PC-9 (cell line): ENCODE data around the gene SEMA6A. TPM values are rescaled to one million over a fixed set of nuclear protein-coding genes. Genes with fewer than 3 reads are reported as not detected.

ENCODE experiments used
- BruUV-seq: library from RNA; stranded (reverse); fragments of 400-500 nt; replicated peaks from 2 replicates; lab custom pipeline; 2021; lab: Mats Ljungman, UMichigan
- CTCF ChIA-PET: fragments of 300-600 bp; sonication (Branson Sonifier 250); formaldehyde crosslinking; loops from one replicate; lab custom pipeline; 2022; ENCODE audit warnings: antibody characterized with exemption; lab: Charles Lee
- POLR2A ChIA-PET: fragments of 300-600 bp; sonication (Branson Sonifier 250); formaldehyde crosslinking; loops from one replicate; lab custom pipeline; 2022; ENCODE audit warnings: antibody characterized with exemption; ENCODE audit not compliant: unreplicated experiment; lab: Charles Lee
- DNase-seq, 2 experiments: peaks; one replicate each; pipeline versions ENCODE4 v3.0.0 to v3.0.0-alpha.2; 2015 to 2022; ENCODE audit warnings: mixed read lengths in 1 of 2
- H2AFZ ChIP-seq: fragments of 200-600 bp; sonication (generic); 2 replicates; pipeline ENCODE4 v1.8.1; 2017; ENCODE audit warnings: antibody characterized with exemption
- H3F3A ChIP-seq: fragments of 200-600 bp; sonication (generic); 2 replicates; pipeline ENCODE4 v1.8.1; 2017; ENCODE audit warnings: antibody characterized with exemption, mild to moderate bottlenecking, low read depth; ENCODE audit not compliant: insufficient read depth
- H3K27ac ChIP-seq: fragments of 200-600 bp; sonication (generic); 2 replicates; pipeline ENCODE4 v1.6.1; 2016; ENCODE audit warnings: mixed run types
- H3K27me3 ChIP-seq: fragments of 200-600 bp; sonication (generic); 2 replicates; pipeline ENCODE4 v1.6.1; 2016; ENCODE audit warnings: low read depth, mixed run types; ENCODE audit not compliant: insufficient read depth
- H3K36me3 ChIP-seq: fragments of 200-600 bp; sonication (generic); 2 replicates; pipeline ENCODE4 v1.6.1; 2016; ENCODE audit warnings: low read depth, mixed run types
- H3K4me1 ChIP-seq: fragments of 200-600 bp; sonication (generic); replicated peaks from 2 replicates; pipeline ENCODE4 v1.6.1; 2016; ENCODE audit warnings: mixed run types; ENCODE audit not compliant: insufficient read depth
- H3K4me2 ChIP-seq: fragments of 200-600 bp; sonication (generic); 2 replicates; pipeline ENCODE4 v1.6.1; 2017; ENCODE audit warnings: mixed run types
- H3K4me3 ChIP-seq: fragments of 200-600 bp; sonication (generic); 2 replicates; pipeline ENCODE4 v1.6.1; 2016; ENCODE audit warnings: mixed run types
- H3K79me2 ChIP-seq: fragments of 200-600 bp; sonication (generic); 2 replicates; pipeline ENCODE4 v1.6.1; 2017; ENCODE audit warnings: low read depth, mixed run types
- H3K9me2 ChIP-seq: fragments of 200-600 bp; sonication (generic); 2 replicates; pipeline ENCODE4 v1.8.1; 2017; ENCODE audit warnings: mild to moderate bottlenecking; ENCODE audit not compliant: insufficient read depth
- H3K9me3 ChIP-seq: fragments of 200-600 bp; sonication (generic); 2 replicates; pipeline ENCODE4 v1.8.1; 2016; ENCODE audit warnings: low read depth; ENCODE audit not compliant: insufficient read depth
- H4K20me1 ChIP-seq: fragments of 200-600 bp; sonication (generic); 2 replicates; pipeline ENCODE4 v1.8.1; 2017; ENCODE audit not compliant: insufficient read depth
- CTCF ChIP-seq: fragments of 200-600 bp; sonication (generic); conservative IDR thresholded peaks from 2 replicates; pipeline ENCODE4 v1.6.1; 2017; ENCODE audit warnings: mixed run types, antibody characterized with exemption, mild to moderate bottlenecking, moderate library complexity
- EZH2 ChIP-seq: fragments of 200-600 bp; sonication (generic); IDR thresholded peaks from 2 replicates; pipeline ENCODE4 v1.8.0; 2017; ENCODE audit warnings: antibody characterized with exemption, low read depth
- intact Hi-C: fragments of 100-400 bp; cut with micrococcal nuclease; formaldehyde crosslinking; loops from one replicate; pipeline ENCODE4 v1.10.0; 2022; ENCODE audit not compliant: unreplicated experiment
- total RNA-seq: library from RNA; stranded (reverse); gene quantifications from 2 replicates; pipeline ENCODE4 v1.2.3, GENCODE V29; 2021

SEMA6A gene
- total RNA-seq, 1 experiment from 2014 or later: not detected

- Histone ChIP-seq H2AFZ (no peak overlapping the region), H3K79me2 (no peaks in the 10 kb centered on the region), H3K36me3 (no peaks in the 10 kb centered on the region), H3K4me1 (no peaks in the 10 kb centered on the region), H3K4me3 (no peak overlapping the region), H3K27me3 (peaks cover 19% of the 10 kb centered on the region), H3K27ac (no peak overlapping the region), H3F3A (no peaks in the 10 kb centered on the region), H3K9me3 (no peaks in the 10 kb centered on the region), H3K4me2 (no peak overlapping the region), H3K9me2 (no peaks in the 10 kb centered on the region), H4K20me1 (no peaks in the 10 kb centered on the region)
- TF ChIP-seq CTCF: no peak
- no peak for TF ChIP-seq EZH2
- POLR2A ChIA-PET: no interaction called here
- intact Hi-C loops: no loop called here
- CTCF ChIA-PET: no interaction called here
- no TSS peak for BruUV-seq
- no peak for DNase-seq
Observed at GRCh38 chr5:116579144-116579543, 4.5 kb upstream of the SEMA6A start.

DNA sequence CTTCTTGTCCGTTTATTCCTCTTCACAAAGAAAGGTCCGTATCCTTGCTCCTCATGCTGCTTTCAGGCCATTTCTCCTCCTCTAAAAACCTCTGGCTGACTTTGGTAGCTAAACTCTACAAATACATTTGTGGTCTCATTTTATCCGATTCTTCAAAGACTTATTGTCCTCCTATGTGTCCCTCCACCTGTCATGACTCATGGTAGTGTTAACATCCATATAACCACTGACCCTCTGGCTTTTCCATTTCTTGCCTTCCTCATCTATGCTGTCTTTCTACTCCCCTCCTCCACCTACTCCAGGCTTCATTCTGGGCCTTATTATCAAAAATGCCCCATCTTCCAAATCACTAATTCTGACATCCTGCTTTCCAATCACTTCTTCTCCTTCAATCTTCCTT is 4.1 kb upstream of the SEMA6A start:
- Histone ChIP-seq H3K4me2 (no peak overlapping the region), H3K4me3 (no peak overlapping the region), H3K9me3 (no peaks in the 10 kb centered on the region), H3K9me2 (no peaks in the 10 kb centered on the region), H3K4me1 (no peaks in the 10 kb centered on the region), H3K36me3 (no peaks in the 10 kb centered on the region), H3F3A (no peaks in the 10 kb centered on the region), H4K20me1 (no peaks in the 10 kb centered on the region), H3K79me2 (no peaks in the 10 kb centered on the region), H2AFZ (no peak overlapping the region), H3K27ac (no peak overlapping the region), H3K27me3 (peaks cover 19% of the 10 kb centered on the region)
- ChIA-PET POLR2A (no interaction called here), CTCF (no interaction called here)
- TF ChIP-seq CTCF: no peak
- no peak for TF ChIP-seq EZH2
- DNase-seq: no peak
- no TSS peak for BruUV-seq
- intact Hi-C loops: no loop called here

DNA sequence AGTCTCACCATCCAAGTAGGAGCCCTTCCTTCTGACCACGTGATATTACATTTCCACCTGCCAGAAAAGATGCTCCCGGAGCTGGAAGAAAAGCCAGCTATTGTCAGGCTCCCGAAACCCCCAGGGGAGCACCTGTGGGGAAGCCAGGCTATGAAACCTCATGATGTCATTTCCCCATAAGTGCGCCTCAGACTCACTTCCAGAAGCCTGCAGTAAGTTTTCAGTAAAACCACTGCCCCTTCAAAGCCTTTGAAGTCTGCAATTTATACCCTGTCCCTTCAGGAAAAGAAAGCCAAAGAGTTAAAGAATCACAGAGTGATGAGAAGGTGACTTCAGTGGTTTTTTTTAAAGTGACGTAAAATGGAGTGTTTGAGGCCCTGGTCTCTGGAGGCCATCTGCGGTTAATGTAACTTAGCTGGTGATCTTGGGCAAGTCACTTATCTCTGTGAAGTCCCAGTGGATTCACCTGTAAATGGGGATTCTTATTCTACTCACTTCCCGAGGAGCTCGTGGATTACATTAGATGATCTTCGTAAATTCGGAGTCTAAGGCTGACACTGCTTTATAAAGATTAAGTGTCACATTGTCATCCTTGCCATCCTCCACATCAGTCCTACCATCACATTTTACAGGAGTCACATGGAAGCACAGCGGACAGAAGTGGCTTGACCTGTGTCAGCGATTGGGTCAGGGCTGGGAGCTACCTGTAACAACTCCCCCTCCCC is 2.6 kb upstream of the SEMA6A start:
- Histone ChIP-seq H3K9me3 (no peaks in the 10 kb centered on the region), H3F3A (no peaks in the 10 kb centered on the region), H4K20me1 (no peaks in the 10 kb centered on the region), H3K79me2 (no peaks in the 10 kb centered on the region), H3K9me2 (no peaks in the 10 kb centered on the region), H3K4me2 (no peak overlapping the region), H3K4me3 (no peak overlapping the region), H3K27ac (no peak overlapping the region), H2AFZ (no peak overlapping the region), H3K27me3 (peaks cover 19% of the 10 kb centered on the region), H3K4me1 (no peaks in the 10 kb centered on the region), H3K36me3 (no peaks in the 10 kb centered on the region)
- BruUV-seq: no TSS peak
- TF ChIP-seq EZH2 (no peak), CTCF (no peak)
- DNase-seq: no peak
- POLR2A ChIA-PET: no interaction called here
- intact Hi-C loops: no loop called here
- CTCF ChIA-PET: no interaction called here
